Esophagus muscularis mucosa (tissue), 4 donors: ENCODE results near the gene HIVEP1.

Source experiments
- CTCF ChIP-seq, 3 experiments: fragments of 200-600 bp in 2 of 3; fragments of 450-650 bp in 1 of 3; sonication (generic) in 2 of 3; IDR thresholded peaks; one replicate each; pipeline ENCODE4 v1.5.1; 2017 to 2019; ENCODE audit warnings: antibody characterized with exemption in 3 of 3, mild to moderate bottlenecking in 2 of 3, moderate library complexity in 1 of 3
- EP300 ChIP-seq: sonication (generic); formaldehyde crosslinking; IDR thresholded peaks from one replicate; pipeline ENCODE4 v1.6.1; 2017; ENCODE audit warnings: antibody characterized with exemption
- POLR2AphosphoS5 ChIP-seq, 2 donors: sonication (generic); formaldehyde crosslinking; IDR thresholded peaks; one replicate each; pipeline ENCODE4 v1.6.1; 2017; ENCODE audit warnings: antibody characterized with exemption in 2 of 2

GRCh38 chr6:12017876-12018401 is 5.8 kb downstream of the HIVEP1 start:
- no peak for TF ChIP-seq CTCF (IDR thresholded peaks at IDR 0.05)
- TF ChIP-seq EP300: no peak
- TF ChIP-seq POLR2AphosphoS5 (IDR thresholded peaks at IDR 0.05): no peak
